ENCODE results near the gene PKIB. TPM values are rescaled to one million over a fixed set of nuclear protein-coding genes. Genes with fewer than 3 reads are reported as not detected.
A peak's percentile ranks its signal among the peaks of the same experiment; 100 is the strongest.

The PKIB gene
- polyA plus RNA-seq, 4 donors = 1.1 to 2.2 (median 1.8) TPM

DNA sequence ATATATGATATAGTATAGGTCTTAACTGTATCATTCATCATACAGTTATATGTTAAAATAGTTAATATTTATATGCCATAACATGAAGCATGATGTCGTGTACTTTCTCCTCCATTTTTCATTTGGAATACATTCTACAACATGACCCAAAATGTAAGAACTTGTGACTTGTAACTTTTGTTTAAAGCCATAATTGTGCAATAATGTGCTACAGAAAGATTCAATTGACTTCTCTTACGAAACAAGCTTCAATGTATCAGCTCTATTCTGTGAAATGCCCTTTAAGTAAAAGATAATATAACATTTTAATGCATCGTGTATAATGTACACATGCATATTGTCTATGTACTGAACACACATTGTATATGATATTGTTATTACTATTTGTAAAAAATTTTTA is 92.6 kb downstream of the PKIB start:
- no peak for DNase-seq (ENCODE audit: low read depth in 4 of 4, low spot score in 2 of 4)

DNA sequence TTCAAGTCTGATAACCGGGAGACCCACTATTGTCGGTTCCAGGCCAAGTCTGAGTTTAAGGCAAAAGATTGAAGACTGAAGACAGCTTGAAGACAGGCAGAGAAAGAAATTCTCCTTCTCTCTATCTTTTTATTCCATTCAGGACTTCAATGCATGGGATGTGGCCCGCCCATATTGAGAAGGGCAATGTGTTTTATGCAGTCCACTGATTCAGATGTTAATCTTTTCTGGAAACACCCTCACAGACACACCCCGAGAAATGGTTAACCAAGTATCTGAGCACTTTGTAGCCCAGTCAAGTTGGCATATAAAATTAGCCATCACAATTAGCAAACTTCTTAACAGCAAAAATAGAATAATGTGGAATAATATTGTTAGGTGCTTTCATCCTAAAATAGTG is 93.9 kb downstream of the PKIB start:
- DNase-seq (ENCODE audit: low read depth in 4 of 4, low spot score in 2 of 4) = no peak

DNA sequence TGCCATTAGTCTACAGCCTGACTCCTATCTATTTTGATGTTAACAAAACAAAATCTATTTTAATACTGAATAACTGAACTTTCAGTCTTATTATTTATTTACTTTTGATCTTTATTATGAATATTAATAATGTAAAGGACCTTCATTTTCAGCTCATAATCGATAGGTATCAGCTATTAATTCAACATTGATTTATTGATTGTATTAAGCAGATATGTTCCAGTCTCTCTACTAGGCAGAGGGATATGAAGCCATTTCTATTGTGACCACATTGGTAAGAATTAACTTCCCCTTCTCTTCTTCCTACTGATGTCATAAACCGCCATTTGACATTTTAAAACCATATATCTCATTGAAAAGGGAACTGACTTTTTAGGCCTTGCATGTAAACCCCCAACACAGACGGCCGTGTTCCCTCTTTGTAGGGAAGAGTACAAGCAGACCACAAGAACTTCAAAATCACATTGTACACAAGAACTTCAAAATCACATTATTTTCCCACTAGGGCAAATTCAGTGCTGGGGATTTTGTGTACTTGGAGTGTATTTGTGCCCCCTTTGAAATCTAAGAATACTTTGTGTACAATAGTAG is 99.8 kb downstream of the PKIB start:
- DNase-seq (ENCODE audit: low read depth in 4 of 4, low spot score in 2 of 4) = no peak

DNA sequence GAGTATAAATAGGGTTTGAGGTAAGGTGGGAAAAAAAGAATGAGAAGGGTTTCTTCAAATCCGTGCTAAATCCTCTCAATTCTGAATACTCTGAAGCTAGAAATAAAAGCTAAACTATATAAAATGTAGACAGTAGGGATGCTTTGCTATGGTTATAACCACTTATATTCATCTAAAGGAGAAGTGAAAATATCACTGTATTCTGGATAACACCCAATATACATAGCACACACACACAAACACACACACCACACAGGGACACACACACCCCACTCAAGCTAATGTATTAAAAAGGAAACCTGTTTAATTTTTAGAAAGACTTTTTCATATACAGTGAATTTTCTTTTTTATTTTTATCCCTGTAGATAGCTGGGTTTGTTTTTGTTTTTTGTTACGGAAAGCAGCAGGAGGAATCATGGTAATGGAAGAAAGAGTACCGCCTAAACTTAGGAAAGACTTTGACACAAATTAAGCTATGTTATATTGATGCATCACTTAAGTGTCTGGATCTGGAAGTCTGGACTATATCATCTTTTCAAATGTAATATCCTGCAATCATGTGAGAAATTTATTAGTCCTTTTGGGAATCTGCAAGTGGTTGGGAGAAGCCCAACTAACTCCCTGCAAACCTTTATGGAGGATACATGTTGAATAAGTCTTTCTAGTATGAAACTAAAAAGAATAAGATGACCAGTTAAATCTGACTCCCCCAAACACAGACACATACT is 100.9 kb downstream of the PKIB start:
- DNase-seq (ENCODE audit: low read depth in 4 of 4, low spot score in 2 of 4) = no peak

DNA sequence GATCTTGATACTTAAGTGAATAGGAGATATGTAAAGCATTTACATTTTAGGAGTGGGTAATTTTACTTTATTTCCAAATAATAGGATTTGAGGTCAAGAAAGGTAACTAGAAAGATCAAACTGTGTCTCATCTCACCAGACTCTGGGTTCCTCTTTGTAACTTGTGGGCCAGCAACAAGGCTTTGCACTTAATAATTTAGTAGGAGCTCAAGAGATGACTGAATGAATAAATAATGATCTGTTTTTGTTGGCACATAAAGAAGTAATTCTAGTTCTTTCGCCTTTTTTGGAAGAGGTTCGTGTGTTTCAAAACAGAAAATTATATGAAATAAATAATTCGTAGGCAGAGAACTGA is 101.9 kb downstream of the PKIB start:
- DNase-seq (ENCODE audit: low read depth in 4 of 4, low spot score in 2 of 4) = no peak

DNA sequence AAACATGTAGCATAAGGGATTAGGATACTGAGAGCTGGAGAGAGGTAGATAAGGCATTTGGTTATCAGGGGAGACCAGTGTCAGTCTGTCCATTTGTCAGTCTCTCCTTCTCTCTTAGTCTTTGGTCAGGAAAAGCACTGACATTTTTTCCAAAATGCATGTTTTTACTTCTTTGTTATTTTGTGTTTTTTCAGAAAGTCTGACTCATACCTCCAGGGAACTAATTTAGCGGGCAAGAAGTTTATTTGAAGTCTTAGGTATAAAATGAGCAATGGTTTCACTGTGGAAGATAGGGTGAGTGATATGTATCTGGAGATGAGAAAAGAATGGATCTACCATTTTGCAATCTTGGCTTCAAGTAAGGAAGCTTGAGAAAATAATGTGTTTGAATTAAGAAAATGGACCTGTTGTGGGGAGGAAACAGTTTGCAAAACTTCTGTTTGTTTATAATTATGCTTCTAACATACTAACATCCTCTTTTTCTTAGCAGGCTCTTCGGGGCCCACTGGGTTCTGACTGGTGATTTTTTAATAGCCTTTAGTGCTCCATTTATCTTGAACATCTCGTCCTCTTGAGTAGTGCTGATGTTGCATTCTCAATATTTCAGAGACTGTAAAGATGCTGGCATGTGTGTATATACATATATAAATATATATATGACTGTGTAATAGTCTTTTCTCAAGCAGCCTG is 102.4 kb downstream of the PKIB start:
- DNase-seq (ENCODE audit: low read depth in 4 of 4, low spot score in 2 of 4) = no peak

DNA sequence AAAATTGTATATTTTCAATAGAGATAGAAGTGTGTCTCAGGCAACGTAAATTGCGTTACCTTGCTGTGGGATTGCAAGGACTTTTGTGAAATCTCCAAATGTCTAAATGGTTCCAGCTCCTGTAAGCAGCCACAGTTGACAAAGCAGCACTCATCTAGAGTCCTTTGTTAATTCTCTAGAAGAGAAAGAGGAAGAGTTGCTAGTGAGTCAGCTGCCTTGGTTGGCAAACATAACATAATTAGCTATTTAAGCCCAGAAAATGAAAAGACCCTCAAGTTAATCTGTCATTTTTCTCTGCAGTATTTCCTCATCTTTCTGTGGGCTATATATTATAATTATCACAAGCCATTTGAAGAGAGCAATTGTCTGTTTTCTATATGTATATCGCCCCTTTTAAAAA is 102.9 kb downstream of the PKIB start:
- DNase-seq (ENCODE audit: low read depth in 4 of 4, low spot score in 2 of 4) = no peak

DNA sequence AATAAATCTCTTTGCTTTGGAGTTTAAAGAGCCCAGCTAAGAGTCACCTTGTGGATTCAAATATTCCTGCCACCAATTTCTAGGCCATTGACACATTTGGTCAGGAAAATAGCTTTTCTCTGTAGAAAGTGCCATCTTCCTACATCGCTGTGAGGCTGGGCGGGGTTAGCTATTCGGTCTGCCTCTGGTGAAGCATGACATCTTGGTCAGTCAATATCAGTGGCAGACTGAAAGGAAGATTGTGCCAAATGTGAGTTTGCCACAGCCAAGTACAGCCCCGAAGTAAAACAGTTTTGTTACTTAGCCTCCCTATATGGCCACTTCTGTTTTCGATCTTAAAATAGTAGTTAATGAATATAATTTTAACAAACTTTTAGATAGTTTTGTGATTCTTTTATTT is 103.9 kb downstream of the PKIB start:
- no peak for DNase-seq (ENCODE audit: low read depth in 4 of 4, low spot score in 2 of 4)

DNA sequence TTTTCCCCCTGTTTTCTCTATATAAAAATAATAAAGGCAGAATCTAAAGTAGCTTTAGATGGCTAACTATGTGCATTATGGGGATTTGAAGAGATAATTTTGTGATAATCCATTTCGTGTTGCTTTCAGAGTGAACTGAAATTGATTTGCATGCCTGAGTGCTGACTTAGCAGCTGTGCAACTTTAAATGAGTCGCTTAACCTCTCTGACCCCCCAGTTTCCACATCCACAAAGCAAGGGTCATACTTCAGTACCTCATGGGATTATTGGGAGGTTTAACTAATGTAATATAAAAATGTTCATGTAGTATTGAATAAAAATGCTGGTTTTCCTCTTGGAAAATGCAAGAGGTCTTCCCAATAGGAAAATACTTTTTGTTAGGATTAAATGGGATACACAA is 105.5 kb downstream of the PKIB start:
- DNase-seq (ENCODE audit: low read depth in 4 of 4, low spot score in 2 of 4) = no peak

DNA sequence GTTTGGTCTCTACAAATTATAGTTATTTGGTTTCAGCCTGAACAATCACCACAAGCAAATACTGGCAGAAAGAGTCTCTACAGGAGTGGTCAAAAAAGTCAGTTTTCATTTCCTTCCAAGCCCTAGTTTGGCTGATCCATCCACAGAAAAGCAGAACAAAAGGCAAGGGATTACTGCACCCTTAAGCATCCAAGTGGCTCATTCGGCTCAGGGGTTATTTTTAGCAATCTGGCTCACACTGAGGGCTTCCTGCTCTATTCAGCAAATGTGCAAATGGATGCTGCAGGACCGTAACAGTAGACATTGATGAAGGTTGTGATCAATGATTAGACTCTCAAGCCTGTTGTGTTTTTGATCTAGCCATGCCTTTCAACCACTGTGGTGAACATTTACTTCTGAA is 107.1 kb downstream of the PKIB start:
- DNase-seq (ENCODE audit: low read depth in 4 of 4, low spot score in 2 of 4) = no peak

DNA sequence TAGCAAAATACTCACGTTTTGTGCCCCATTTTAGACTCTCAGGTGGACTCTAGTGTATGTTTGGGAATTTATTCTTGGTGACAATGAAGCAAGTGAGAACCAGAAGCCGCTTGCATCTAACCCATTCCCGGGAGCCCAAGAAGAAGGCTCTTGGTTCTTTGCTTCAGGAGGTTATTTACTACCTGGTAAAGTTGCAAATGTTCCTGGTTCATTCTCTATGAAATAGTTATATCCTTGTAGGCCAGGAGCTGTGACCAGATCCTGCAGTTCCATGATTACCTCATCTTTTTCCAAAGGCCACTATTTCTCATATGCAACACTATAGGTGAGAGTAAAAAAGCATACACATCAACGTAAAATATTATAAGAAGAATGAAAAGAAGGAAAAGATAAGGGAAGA is 108.4 kb downstream of the PKIB start:
- no peak for DNase-seq (ENCODE audit: low read depth in 4 of 4, low spot score in 2 of 4)

DNA sequence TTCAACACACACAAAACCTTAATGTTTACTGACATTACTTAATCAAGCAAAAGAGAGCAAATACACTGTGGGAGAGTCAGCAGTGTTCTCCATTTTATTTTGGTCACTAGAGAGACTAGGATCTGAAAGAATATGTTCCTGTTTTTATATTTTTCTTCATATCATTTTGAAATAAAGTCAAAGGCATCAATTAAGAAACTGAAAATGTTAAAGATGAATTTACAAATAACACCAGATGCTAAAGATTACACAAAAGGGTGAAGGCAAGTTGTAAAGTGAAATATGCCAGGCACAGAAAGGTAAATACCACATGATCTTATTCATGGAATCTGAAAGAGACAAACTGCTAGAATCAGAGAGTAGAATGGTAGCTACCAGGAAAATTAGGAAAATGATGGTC is 109.0 kb downstream of the PKIB start:
- DNase-seq (ENCODE audit: low read depth in 4 of 4, low spot score in 2 of 4) = no peak

DNA sequence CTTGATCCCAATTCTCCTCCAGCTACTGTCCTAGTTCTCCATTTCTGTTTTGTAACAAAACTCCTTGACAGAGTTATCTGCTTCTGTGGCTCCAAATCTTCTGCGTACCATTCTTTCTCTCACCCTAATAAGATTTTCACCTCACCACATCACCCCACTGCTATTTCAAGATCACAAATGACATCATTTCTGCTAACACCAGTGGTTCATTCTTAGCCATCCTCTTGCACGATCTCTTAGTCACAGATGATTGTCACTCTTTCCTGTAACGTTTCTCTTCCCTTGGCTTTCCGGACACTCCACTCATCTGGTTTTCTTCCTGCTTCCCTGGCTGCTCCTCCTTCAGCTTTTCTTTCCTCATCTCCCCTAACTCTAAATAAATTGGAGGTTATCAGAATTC is 112.5 kb downstream of the PKIB start:
- no peak for DNase-seq (ENCODE audit: low read depth in 4 of 4, low spot score in 2 of 4)

DNA sequence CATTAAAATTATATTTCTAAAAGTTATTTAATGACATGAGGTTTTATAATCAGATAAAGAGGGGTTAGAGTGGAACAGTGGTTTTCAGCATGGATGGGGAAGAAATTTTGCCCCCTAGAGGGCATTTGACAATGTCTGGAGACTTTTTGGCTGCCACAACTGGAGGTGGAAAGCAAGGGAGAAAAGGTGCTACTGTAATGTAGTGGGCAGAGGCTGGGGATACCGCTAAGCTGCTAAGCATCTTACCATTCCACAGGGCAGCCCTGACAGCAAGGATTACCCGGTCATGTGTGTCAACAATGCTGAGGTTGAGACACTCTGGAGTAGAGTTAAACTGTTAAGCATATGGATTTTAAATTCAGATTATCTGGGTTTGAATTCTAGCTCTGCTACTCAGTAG is 116.4 kb downstream of the PKIB start:
- DNase-seq (ENCODE audit: low read depth in 4 of 4, low spot score in 2 of 4) = no peak

DNA sequence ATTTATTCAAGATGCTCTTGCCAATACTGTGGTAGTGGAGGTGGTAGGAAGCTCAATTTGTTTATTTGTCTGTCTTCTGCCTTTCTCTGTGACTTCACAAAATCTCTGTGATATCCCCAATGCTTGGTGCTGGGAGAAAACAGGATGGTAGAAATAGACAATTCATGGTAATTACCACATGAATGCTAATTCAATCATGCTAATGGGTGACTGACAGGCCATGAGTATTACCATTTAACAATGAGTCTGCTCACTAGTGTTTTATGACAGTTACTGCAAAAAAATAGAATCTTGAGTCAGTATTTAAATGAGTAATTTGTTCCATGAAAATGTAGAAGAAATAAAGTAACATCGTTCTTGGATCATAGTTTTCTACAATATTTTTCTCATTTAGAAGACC is 117.0 kb downstream of the PKIB start:
- DNase-seq (ENCODE audit: low read depth in 4 of 4, low spot score in 2 of 4) = no peak

DNA sequence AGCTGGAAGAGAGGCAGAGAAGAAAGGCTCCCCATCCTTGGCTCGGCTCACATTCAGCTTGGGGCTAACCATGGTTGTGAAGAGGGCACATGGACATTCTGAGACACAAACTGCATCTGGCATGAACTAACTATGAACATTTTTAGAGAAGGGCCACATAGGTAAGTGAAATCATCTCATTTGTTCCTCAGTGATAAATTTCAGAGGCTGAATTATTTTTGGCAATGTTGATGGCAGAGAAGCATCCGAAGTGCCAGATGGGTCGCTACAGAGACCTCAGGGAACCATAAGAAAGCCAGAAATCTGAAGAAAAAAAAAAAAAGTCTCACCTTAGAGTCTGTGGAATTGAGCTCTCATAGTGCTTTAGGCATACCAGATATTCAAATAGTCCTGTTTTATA is 120.1 kb downstream of the PKIB start:
- no peak for DNase-seq (ENCODE audit: low read depth in 4 of 4, low spot score in 2 of 4)

DNA sequence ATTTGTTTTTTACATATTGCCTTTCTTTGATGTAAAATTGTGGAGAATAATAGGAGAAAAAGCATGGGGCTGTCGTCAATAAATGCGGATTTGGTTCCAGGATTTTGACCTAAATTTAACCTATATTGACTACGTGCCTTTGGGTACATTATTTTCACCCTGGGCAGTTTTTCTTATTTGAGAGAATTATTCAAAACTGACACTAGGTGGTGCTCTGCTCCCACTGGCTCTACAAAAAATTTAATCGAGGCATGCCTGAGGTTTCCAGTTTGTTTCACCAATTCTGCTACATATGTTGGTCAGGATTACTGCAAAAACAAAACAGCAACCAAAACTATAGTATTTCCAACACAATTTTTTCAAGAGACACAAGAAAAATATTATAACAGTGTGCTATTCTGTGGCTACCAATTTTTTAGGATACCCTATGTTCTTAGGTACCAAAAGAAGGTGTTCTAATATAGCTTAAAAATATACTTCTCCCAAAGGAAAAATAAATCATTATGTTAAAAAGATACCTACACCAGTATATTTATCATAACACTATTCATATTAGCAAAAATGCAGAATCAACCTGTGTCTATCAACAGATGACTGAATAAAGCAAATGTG is 120.7 kb downstream of the PKIB start:
- DNase-seq (ENCODE audit: low read depth in 4 of 4, low spot score in 2 of 4) = peak in 3 of 4 donors; percentile 11 to 28 (median 13)

DNA sequence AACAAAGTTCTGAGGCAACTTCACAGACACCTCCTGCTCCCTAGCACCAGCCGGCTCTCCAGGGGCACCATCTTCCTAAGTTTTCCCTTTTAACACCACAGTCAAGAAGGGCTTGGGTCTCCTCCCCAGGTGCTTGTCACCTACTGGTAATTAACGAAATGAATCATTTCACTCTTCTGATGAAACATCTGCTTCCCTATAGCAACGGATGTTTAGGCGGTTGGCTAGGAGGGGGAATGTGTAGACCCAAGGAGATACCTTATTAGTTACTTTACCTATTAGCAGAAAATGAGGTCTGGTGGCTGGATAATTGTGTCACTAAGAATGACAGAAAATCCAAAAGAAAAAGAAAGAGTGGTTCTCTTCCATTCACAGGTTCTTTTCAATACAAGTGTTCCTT is 123.1 kb downstream of the PKIB start:
- no peak for DNase-seq (ENCODE audit: low read depth in 4 of 4, low spot score in 2 of 4)

DNA sequence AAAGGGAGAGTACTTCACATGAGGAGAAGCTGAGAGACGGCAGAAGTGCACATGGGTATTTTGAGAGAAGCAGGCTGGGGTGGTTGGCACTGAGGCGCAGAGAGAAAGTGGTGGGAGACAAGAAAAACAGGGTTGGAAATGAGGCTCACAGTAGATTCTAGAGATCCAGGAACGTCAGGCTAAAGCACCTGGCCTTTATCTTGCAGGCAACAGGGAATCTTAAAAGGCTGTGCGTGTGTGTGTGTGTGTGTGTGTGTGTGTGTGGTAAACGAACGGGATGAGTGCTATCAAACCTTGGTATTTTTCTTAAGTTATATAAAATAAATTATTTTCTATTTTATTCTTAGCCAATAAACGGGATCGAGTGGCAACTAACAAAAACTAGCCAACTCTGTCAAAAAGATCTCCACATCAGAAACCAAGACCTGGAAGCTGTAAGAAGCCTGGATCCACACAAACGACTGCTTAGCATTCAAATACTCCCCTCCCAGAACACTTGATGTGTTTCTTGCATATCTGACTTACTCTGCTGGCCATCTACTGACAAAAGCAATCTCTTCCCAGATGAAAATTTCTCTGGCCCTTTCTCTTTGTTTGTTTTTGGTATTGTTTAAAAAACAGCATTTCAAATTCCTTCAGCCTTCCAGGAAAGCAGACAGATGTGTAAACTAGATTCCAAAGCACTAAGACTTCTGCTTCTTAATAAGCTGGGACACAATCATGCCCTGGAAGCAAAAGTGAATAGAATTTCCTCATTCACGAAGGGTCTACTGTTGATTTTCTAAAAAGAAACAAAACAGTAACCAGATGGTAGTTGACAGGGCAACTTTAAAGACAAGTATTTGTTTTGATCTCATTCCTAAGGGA is 124.6 kb downstream of the PKIB start:
- no peak for DNase-seq (ENCODE audit: low read depth in 4 of 4, low spot score in 2 of 4)

DNA sequence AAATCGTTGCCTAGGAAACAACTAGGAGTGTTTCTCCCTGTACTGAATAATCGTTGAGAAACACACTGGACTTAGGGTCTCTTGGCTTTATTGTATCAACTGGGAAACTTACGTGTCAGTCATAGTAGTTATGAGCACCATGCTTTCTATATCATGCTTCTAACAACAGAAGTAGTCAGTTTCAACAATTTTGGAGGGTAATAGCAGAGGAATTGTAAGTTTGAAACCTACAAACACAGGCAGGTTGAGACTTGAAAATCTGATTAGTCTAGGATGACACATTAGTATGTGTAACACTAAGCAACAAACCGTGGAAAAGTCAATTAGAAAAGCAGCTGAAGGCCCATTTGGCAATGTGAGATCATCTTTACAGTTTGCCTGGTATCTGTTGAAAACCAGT is 125.4 kb downstream of the PKIB start:
- no peak for DNase-seq (ENCODE audit: low read depth in 4 of 4, low spot score in 2 of 4)

DNA sequence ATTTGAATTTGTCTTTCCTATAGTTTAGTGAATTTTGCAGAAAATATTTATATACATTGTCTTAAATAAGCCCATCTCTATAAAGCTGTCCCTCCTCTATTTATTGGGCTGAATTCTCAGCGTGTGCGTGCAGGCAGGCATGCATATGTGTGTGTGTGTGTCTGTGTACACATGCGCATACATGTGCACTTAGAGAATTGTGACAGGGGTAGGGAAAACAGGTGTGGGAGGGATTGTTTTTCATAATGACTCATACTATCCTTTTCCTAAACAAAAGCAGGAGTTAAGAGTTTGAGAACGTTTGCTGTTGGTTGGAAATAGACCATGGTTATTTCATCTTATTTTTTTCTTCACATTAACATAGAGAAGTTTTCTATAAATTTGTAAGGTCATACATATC is 126.0 kb downstream of the PKIB start:
- DNase-seq (ENCODE audit: low read depth in 4 of 4, low spot score in 2 of 4) = no peak

All from left renal cortex interstitium (tissue), 4 donors.